Neural cell (in vitro differentiated cells): Measurements from ENCODE around the gene NRXN2. TPM values are rescaled to one million over a fixed set of nuclear protein-coding genes. Genes with fewer than 3 reads are reported as not detected.
A peak's percentile ranks its signal among the peaks of the same experiment; 100 is the strongest.

Experiments
- H2AFZ ChIP-seq: fragments of 200-600, 300-800 bp; sonication (generic), shearing (Covaris generic); 2 replicates; pipeline ENCODE4 v1.6.0; 2014; ENCODE audit warnings: low read depth, mild to moderate bottlenecking, antibody characterized with exemption, low read length, moderate library complexity
- H3F3A ChIP-seq: fragments of 200-600 bp; shearing (Covaris generic); 2 replicates; pipeline ENCODE4 v1.6.1; 2016; ENCODE audit warnings: mild to moderate bottlenecking, moderate library complexity, mixed read lengths, antibody characterized with exemption, low read length; ENCODE audit not compliant: insufficient read depth, poor library complexity, severe bottlenecking
- H3K27ac ChIP-seq: fragments of 200-600, 300-800 bp; sonication (generic), shearing (Covaris generic); 2 replicates; pipeline ENCODE4 v1.5.1; 2014; ENCODE audit warnings: mild to moderate bottlenecking, low read length, moderate library complexity
- H3K27me3 ChIP-seq: fragments of 300-800, 200-600 bp; sonication (generic), shearing (Covaris generic); 2 replicates; pipeline ENCODE4 v1.6.0; 2014; ENCODE audit warnings: mild to moderate bottlenecking, low read depth, low read length, moderate library complexity; ENCODE audit not compliant: insufficient read depth
- H3K36me3 ChIP-seq: fragments of 300-800, 200-600 bp; sonication (generic), shearing (Covaris generic); 2 replicates; pipeline ENCODE4 v1.5.1; 2014; ENCODE audit warnings: mild to moderate bottlenecking, antibody characterized with exemption, low read length, moderate library complexity; ENCODE audit not compliant: insufficient read depth
- H3K4me2 ChIP-seq: fragments of 300-800, 200-600 bp; sonication (generic), shearing (Covaris generic); 2 replicates; pipeline ENCODE4 v1.6.0; 2014; ENCODE audit warnings: mild to moderate bottlenecking, low read length
- H3K4me3 ChIP-seq: fragments of 300-800, 200-600 bp; sonication (generic), shearing (Covaris generic); 2 replicates; pipeline ENCODE4 v1.5.1; 2014; ENCODE audit warnings: mild to moderate bottlenecking, low read length, moderate library complexity
- H3K79me2 ChIP-seq: fragments of 200-600 bp; shearing (Covaris generic); replicated peaks from 2 replicates; pipeline ENCODE4 v1.6.0; 2014; ENCODE audit warnings: mild to moderate bottlenecking, low read length, moderate library complexity; ENCODE audit not compliant: insufficient read depth
- H3K9ac ChIP-seq: fragments of 300-800, 200-600 bp; sonication (generic), shearing (Covaris generic); 2 replicates; pipeline ENCODE4 v1.6.1; 2016; ENCODE audit warnings: mild to moderate bottlenecking, low read length, mixed read lengths
- H3K9me2 ChIP-seq: fragments of 200-600 bp; shearing (Covaris generic); 2 replicates; pipeline ENCODE4 v1.6.1; 2016; ENCODE audit warnings: mild to moderate bottlenecking, low read length, mixed read lengths; ENCODE audit not compliant: insufficient read depth
- H3K9me3 ChIP-seq: fragments of 200-600, 300-800 bp; sonication (generic), shearing (Covaris generic); 2 replicates; pipeline ENCODE4 v1.6.1; 2016; ENCODE audit warnings: mild to moderate bottlenecking, mixed run types, low read length, moderate library complexity, mixed read lengths
- H4K20me1 ChIP-seq: fragments of 200-600 bp; shearing (Covaris generic); 2 replicates; pipeline ENCODE4 v1.6.1; 2016; ENCODE audit warnings: mild to moderate bottlenecking, mixed run types; ENCODE audit not compliant: insufficient read depth
- EP300 ChIP-seq: fragments of 450-650 bp; conservative IDR thresholded peaks from 2 replicates; pipeline ENCODE4 v1.6.1; 2014; ENCODE audit warnings: antibody characterized with exemption, mild to moderate bottlenecking, moderate library complexity; ENCODE audit not compliant: poor library complexity, severe bottlenecking
- EZH2 ChIP-seq: fragments of 200-600, 300-800 bp; shearing (Covaris generic), sonication (generic); IDR thresholded peaks from 2 replicates; pipeline ENCODE4 v1.6.1; 2014; ENCODE audit warnings: antibody characterized with exemption, low read length, borderline replicate concordance, mild to moderate bottlenecking; ENCODE audit not compliant: insufficient read depth, poor library complexity, severe bottlenecking
- MXI1 ChIP-seq: fragments of 450-650 bp; conservative IDR thresholded peaks from 2 replicates; pipeline ENCODE4 v1.6.1; 2014; ENCODE audit warnings: antibody characterized with exemption, mild to moderate bottlenecking; ENCODE audit not compliant: poor library complexity, severe bottlenecking
- RAD21 ChIP-seq: fragments of 450-650 bp; conservative IDR thresholded peaks from 2 replicates; pipeline ENCODE4 v1.6.1; 2014; ENCODE audit warnings: antibody characterized with exemption, mild to moderate bottlenecking, moderate library complexity
- SMC3 ChIP-seq: fragments of 450-650 bp; conservative IDR thresholded peaks from 2 replicates; pipeline ENCODE4 v1.6.1; 2014; ENCODE audit warnings: antibody characterized with exemption, mild to moderate bottlenecking, moderate library complexity; ENCODE audit not compliant: poor library complexity
- TAF1 ChIP-seq: IDR thresholded peaks from 2 replicates; pipeline ENCODE4 v1.6.1; 2012; ENCODE audit warnings: low read depth
- polyA plus RNA-seq: library from polyadenylated mRNA; depleted of rRNA; stranded (reverse); fragments of >200 nt; gene quantifications from 2 replicates; pipeline ENCODE4 v1.2.3, GENCODE V29; 2014
- TF ChIP-seq, protein P1 (sequence below): fragments of 450-650 bp; IDR thresholded peaks from 2 replicates; pipeline ENCODE4 v1.5.1; 2014; ENCODE audit warnings: antibody characterized with exemption, mild to moderate bottlenecking, moderate library complexity; ENCODE audit not compliant: poor library complexity, severe bottlenecking
- TF ChIP-seq, protein P2 (sequence below): IDR thresholded peaks from 2 replicates; pipeline ENCODE4 v1.6.1; 2012; ENCODE audit warnings: borderline replicate concordance

NRXN2 gene
- polyA plus RNA-seq, 1 donor from 2014 or later: 68.0 TPM

DNA sequence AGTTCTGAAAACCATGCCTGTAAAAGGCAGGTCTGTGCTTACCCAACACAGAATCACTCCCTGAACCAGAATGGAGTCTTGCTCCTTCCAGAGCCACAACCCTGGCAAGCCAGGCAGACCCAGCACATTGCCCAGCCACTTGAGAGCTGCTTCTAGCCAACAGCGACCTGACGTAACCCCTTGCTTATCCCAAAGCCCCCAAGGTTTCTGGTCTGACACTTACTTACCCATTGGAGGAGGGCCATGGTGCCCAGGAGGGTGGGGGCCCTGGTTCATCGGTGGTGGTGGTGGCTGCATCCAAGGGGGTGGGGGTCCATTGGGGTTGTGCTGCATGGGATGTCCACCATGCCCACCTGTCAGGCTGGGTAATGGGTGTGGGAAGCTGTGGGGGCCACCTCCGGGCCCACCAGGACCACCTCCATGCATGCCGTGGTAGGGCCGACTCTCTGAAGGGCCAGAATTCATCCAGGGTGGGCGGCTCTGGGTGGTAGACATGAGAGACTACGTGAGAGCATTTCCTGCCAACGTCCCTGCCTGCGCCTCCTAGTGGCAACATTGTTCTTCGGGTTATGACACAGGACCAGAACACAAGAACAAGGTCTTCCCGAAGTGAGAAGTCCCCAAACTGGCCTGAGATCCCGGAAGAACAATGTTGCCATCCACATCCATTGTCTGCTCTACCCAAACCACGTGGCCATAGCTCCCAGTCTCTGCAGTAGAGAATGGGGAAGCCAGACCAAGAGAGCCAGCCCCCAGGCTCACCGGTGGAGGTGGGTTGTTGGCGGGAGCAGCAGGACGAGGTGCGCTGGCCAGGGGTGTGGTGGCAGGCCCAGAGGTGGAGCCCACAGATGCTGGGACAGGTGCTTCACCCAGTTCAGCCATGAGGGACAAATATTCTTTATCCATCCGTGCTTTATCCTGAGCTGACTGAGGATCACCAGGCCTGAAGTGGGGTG is 44.6 kb upstream of the NRXN2 start:
- Histone ChIP-seq H3F3A (no peaks in the 10 kb centered on the region), H3K79me2 (peaks cover 16% of the 10 kb centered on the region), H3K4me3 (no peak overlapping the region), H2AFZ (no peak overlapping the region), H3K9me3 (no peaks in the 10 kb centered on the region), H3K27ac (no peak overlapping the region), H3K9me2 (no peaks in the 10 kb centered on the region), H3K9ac (no peak overlapping the region), H3K27me3 (no peaks in the 10 kb centered on the region), H4K20me1 (peaks cover 25% of the 10 kb centered on the region), H3K4me2 (no peak overlapping the region), H3K36me3 (peaks cover 28% of the 10 kb centered on the region)
- TF ChIP-seq EZH2 (no peak), EP300 (no peak), TAF1 (no peak), RAD21 (peak; percentile 56), SMC3 (peak; percentile 71)
- TF ChIP-seq, protein P1, sequence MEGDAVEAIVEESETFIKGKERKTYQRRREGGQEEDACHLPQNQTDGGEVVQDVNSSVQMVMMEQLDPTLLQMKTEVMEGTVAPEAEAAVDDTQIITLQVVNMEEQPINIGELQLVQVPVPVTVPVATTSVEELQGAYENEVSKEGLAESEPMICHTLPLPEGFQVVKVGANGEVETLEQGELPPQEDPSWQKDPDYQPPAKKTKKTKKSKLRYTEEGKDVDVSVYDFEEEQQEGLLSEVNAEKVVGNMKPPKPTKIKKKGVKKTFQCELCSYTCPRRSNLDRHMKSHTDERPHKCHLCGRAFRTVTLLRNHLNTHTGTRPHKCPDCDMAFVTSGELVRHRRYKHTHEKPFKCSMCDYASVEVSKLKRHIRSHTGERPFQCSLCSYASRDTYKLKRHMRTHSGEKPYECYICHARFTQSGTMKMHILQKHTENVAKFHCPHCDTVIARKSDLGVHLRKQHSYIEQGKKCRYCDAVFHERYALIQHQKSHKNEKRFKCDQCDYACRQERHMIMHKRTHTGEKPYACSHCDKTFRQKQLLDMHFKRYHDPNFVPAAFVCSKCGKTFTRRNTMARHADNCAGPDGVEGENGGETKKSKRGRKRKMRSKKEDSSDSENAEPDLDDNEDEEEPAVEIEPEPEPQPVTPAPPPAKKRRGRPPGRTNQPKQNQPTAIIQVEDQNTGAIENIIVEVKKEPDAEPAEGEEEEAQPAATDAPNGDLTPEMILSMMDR: peak; percentile 69
- TF ChIP-seq, protein P2, sequence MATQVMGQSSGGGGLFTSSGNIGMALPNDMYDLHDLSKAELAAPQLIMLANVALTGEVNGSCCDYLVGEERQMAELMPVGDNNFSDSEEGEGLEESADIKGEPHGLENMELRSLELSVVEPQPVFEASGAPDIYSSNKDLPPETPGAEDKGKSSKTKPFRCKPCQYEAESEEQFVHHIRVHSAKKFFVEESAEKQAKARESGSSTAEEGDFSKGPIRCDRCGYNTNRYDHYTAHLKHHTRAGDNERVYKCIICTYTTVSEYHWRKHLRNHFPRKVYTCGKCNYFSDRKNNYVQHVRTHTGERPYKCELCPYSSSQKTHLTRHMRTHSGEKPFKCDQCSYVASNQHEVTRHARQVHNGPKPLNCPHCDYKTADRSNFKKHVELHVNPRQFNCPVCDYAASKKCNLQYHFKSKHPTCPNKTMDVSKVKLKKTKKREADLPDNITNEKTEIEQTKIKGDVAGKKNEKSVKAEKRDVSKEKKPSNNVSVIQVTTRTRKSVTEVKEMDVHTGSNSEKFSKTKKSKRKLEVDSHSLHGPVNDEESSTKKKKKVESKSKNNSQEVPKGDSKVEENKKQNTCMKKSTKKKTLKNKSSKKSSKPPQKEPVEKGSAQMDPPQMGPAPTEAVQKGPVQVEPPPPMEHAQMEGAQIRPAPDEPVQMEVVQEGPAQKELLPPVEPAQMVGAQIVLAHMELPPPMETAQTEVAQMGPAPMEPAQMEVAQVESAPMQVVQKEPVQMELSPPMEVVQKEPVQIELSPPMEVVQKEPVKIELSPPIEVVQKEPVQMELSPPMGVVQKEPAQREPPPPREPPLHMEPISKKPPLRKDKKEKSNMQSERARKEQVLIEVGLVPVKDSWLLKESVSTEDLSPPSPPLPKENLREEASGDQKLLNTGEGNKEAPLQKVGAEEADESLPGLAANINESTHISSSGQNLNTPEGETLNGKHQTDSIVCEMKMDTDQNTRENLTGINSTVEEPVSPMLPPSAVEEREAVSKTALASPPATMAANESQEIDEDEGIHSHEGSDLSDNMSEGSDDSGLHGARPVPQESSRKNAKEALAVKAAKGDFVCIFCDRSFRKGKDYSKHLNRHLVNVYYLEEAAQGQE: no peak

DNA sequence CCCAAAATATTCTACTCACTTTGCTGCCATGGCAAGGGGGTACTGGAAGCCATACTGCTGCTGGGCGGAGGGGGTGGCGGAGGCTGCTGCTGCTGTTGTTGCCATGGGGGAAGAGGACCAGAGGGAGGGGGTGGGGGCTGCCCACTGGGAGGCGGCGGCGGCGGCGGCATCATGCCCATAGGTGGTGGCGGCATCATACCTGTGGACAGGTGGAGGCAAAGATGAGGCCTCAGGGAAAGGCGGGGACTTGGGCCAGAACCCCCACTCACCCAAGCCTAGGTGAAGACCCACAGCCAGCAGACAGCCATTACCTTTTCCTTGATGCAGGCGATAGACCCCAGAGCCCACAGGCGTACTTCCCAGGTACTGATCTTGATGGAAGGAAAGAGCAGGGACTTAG is 43.9 kb upstream of the NRXN2 start:
- Histone ChIP-seq H3K79me2 (peaks cover 8% of the 10 kb centered on the region), H4K20me1 (peaks cover 17% of the 10 kb centered on the region), H3F3A (no peaks in the 10 kb centered on the region), H3K9me2 (no peaks in the 10 kb centered on the region), H3K9me3 (no peaks in the 10 kb centered on the region), H3K4me3 (no peak overlapping the region), H3K9ac (no peak overlapping the region), H3K36me3 (peaks cover 28% of the 10 kb centered on the region), H3K4me2 (no peak overlapping the region), H3K27me3 (no peaks in the 10 kb centered on the region), H2AFZ (no peak overlapping the region), H3K27ac (no peak overlapping the region)
- TF ChIP-seq SMC3 (no peak), TAF1 (no peak), EZH2 (no peak), EP300 (no peak), MXI1 (no peak)
- TF ChIP-seq, protein P1: no peak
- TF ChIP-seq, protein P2: no peak
